DOHH2 (cell line): Measurements from ENCODE around the gene TMEM250.

Source experiments
- H3F3A ChIP-seq: fragments of 200-600 bp; sonication (generic), shearing (Covaris generic); 2 replicates; pipeline ENCODE4 v1.6.0; 2016; ENCODE audit warnings: antibody characterized with exemption, mild to moderate bottlenecking; ENCODE audit not compliant: control insufficient read depth, insufficient read depth
- H3K27ac ChIP-seq: fragments of 200-600 bp; sonication (generic); 2 replicates; pipeline ENCODE4 v1.5.1; 2014; ENCODE audit warnings: low read depth, mild to moderate bottlenecking, low read length, moderate library complexity
- H3K27me3 ChIP-seq: fragments of 200-600 bp; sonication (generic); 2 replicates; pipeline ENCODE4 v1.6.1; 2014; ENCODE audit warnings: mild to moderate bottlenecking, low read length, mixed read lengths; ENCODE audit not compliant: control insufficient read depth
- H3K36me3 ChIP-seq: fragments of 200-600 bp; sonication (generic); 2 replicates; pipeline ENCODE4 v1.6.1; 2014; ENCODE audit warnings: mild to moderate bottlenecking, low read length, moderate library complexity, mixed read lengths; ENCODE audit not compliant: control insufficient read depth
- H3K4me1 ChIP-seq: fragments of 200-600 bp; sonication (generic); 2 replicates; pipeline ENCODE4 v1.6.1; 2014; ENCODE audit warnings: mild to moderate bottlenecking, low read length, mixed read lengths; ENCODE audit not compliant: control insufficient read depth
- H3K4me2 ChIP-seq: fragments of 200-600 bp; sonication (generic); 2 replicates; pipeline ENCODE4 v1.6.0; 2014; ENCODE audit warnings: mild to moderate bottlenecking, low read length, moderate library complexity
- H3K4me3 ChIP-seq: fragments of 200-600 bp; sonication (generic); 2 replicates; pipeline ENCODE4 v1.5.1; 2014; ENCODE audit warnings: mild to moderate bottlenecking, low read length, mixed read lengths
- H3K79me2 ChIP-seq: fragments of 200-600 bp; sonication (generic); 2 replicates; pipeline ENCODE4 v1.6.1; 2014; ENCODE audit warnings: mild to moderate bottlenecking, low read length, mixed read lengths; ENCODE audit not compliant: control insufficient read depth
- H3K9me2 ChIP-seq: fragments of 200-600 bp; sonication (generic); replicated peaks from 2 replicates; pipeline ENCODE4 v1.6.1; 2014; ENCODE audit warnings: mild to moderate bottlenecking, low read length, mixed read lengths; ENCODE audit not compliant: control insufficient read depth
- H3K9me3 ChIP-seq: fragments of 200-600 bp; sonication (generic); 2 replicates; pipeline ENCODE4 v1.6.1; 2014; ENCODE audit warnings: antibody characterized with exemption, low read length, mixed read lengths; ENCODE audit not compliant: control insufficient read depth, insufficient read depth
- H4K20me1 ChIP-seq: fragments of 200-600 bp; sonication (generic); 2 replicates; pipeline ENCODE4 v1.6.0; 2014; ENCODE audit warnings: low read depth, mild to moderate bottlenecking, antibody characterized with exemption, low read length, moderate library complexity; ENCODE audit not compliant: control insufficient read depth, insufficient read depth
- CTCF ChIP-seq: fragments of 200-600 bp; sonication (generic); IDR thresholded peaks from one replicate; pipeline ENCODE4 v1.5.1; 2014; ENCODE audit warnings: antibody characterized with exemption, mild to moderate bottlenecking, low read depth, low read length; ENCODE audit not compliant: poor library complexity, severe bottlenecking
- EZH2phosphoT487 ChIP-seq: fragments of 200-600 bp; sonication (generic); IDR thresholded peaks from 2 replicates; pipeline ENCODE4 v1.6.1; 2017; ENCODE audit warnings: borderline replicate concordance, mild to moderate bottlenecking, antibody characterized with exemption, low read length, moderate library complexity, mixed read lengths

TMEM250 gene

GRCh38 chr9:136083558-136084062 is 35.1 kb downstream of the TMEM250 start:
- Histone ChIP-seq H3F3A (no peaks in the 10 kb centered on the region), H3K9me3 (no peaks in the 10 kb centered on the region), H3K4me3 (no peak overlapping the region), H4K20me1 (no peaks in the 10 kb centered on the region), H3K4me1 (peaks cover 3% of the 10 kb centered on the region), H3K4me2 (no peak overlapping the region), H3K27ac (no peak overlapping the region), H3K9me2 (no peaks in the 10 kb centered on the region), H3K79me2 (no peaks in the 10 kb centered on the region), H3K36me3 (no peaks in the 10 kb centered on the region), H3K27me3 (peaks cover 3% of the 10 kb centered on the region; the same call in 1 of the 2 replicates)
- TF ChIP-seq EZH2phosphoT487: no peak
- TF ChIP-seq CTCF: no peak

GRCh38 chr9:136082496-136083361 is 35.9 kb downstream of the TMEM250 start:
- TF ChIP-seq EZH2phosphoT487: no peak
- TF ChIP-seq CTCF: no peak
- Histone ChIP-seq H3K27me3 (no peaks in the 10 kb centered on the region), H3K4me2 (no peak overlapping the region), H3K36me3 (no peaks in the 10 kb centered on the region), H3K9me3 (no peaks in the 10 kb centered on the region), H3F3A (no peaks in the 10 kb centered on the region), H3K9me2 (no peaks in the 10 kb centered on the region), H3K4me1 (no peaks in the 10 kb centered on the region), H3K4me3 (no peak overlapping the region), H3K79me2 (no peaks in the 10 kb centered on the region), H3K27ac (no peak overlapping the region), H4K20me1 (no peaks in the 10 kb centered on the region)

- Histone ChIP-seq H3K4me2 (no peak overlapping the region), H3K9me3 (no peaks in the 10 kb centered on the region), H3K9me2 (no peaks in the 10 kb centered on the region), H3K27ac (no peak overlapping the region), H3K36me3 (no peaks in the 10 kb centered on the region), H3F3A (no peaks in the 10 kb centered on the region), H3K4me1 (no peaks in the 10 kb centered on the region), H3K79me2 (no peaks in the 10 kb centered on the region), H4K20me1 (no peaks in the 10 kb centered on the region), H3K27me3 (no peaks in the 10 kb centered on the region), H3K4me3 (no peak overlapping the region)
- TF ChIP-seq CTCF: no peak
- TF ChIP-seq EZH2phosphoT487: no peak
Measured at GRCh38 chr9:136081826-136082495, 36.7 kb downstream of the TMEM250 start.
